ENCODE measurements around the gene MECP2.
"Not testable (repeated sequence)": the region's sequence is repeated elsewhere in the genome, so short reads cannot be mapped to it uniquely, and the experiment has no call there.

GRCh38 chrX:154144010-154144409, 46.5 kb upstream of the MECP2 start, which contains the start of gene OPN1LW:
- not testable (repeated sequence) for TF ChIP-seq EZH2 (IDR thresholded peaks at IDR 0.05; ENCODE audit: low read length, missing control alignments); CTCF (conservative IDR thresholded peaks at IDR 0.05 in 1 of 2, IDR thresholded peaks at IDR 0.05 in 1 of 2; ENCODE audit: low read depth in 1 of 2, low read length in 2 of 2)

All from fibroblast of lung (primary cell).